Measurements from ENCODE around the gene LAMB1. TPM values are rescaled to one million over a fixed set of nuclear protein-coding genes. Genes with fewer than 3 reads are reported as not detected.
"Not testable (repeated sequence)": the region's sequence is repeated elsewhere in the genome, so short reads cannot be mapped to it uniquely, and the experiment has no call there.

Gene LAMB1
- total RNA-seq, result 303 TPM

- DNase-seq (ENCODE audit: low spot score) (peak; percentile 87), ATAC-seq (peak; percentile 76)
- intact Hi-C loops (cut with DNase I), result no loop called here
Measured at GRCh38 chr7:108002726-108003598, at the start of gene LAMB1. LAMB1 (minus strand) TSS chr7:108003161; CDS start chr7:108002885, 276 bp downstream.

DNA sequence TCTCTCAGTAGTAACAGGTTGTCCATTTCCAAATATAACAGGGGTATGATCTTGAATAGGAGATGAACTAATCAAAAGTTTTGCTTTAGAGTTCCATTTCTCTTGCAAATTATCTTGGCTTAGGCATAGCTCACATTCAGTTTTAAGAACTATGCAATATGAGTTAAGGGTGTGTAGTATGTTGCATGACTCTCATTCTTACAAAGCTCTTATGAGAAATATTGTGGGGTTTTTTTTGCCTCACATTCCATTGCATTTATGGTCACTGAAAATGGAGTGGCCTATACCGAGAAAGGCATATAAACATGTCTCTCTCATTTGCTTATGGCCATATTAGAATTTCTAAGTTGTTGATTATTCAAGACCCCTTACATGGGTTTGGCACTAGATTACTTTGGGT is 48.5 kb upstream of the LAMB1 start:
- intact Hi-C loops (cut with DNase I), result no loop called here

GRCh38 chr7:108049962-108050361 is 47.0 kb upstream of the LAMB1 start:
- DNase-seq (ENCODE audit: low spot score) (no peak), ATAC-seq (no peak)
- intact Hi-C loops (cut with DNase I), result no loop called here

More for the DNA sequence above, 48.5 kb upstream of the LAMB1 start:
- DNase-seq (ENCODE audit: low spot score) (no peak), ATAC-seq (no peak)

- no peak for DNase-seq (ENCODE audit: low spot score)
- intact Hi-C loops (cut with DNase I), result no loop called here
Measured at GRCh38 chr7:108048422-108048821, 45.5 kb upstream of the LAMB1 start.

DNA sequence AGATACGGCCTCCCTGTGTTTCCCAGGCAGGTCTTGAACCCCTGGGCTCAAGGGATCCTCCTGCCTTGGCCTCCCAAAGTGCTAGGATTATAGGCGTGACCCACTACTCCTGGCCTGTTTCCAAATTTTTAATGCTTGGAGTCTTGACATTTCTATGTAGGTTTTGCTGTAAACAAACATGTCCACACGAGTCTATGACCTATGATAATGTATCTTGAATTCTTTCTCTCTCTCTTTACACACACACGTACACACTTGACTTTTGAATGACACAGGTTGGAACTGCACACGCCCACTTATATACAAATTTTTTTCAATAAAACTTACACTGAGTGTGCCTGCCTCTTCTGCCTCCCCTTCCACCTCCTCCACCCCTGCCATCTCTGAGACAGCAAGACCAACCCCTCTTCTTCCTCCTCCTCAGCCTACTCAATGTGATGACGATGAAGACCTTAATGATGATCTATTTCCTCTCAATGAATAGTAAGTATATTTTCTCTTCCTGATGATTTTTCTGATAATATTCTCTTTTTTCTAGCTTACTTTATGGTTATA is 44.1 kb upstream of the LAMB1 start:
- ATAC-seq (no peak), DNase-seq (ENCODE audit: low spot score) (no peak)
- intact Hi-C loops (cut with DNase I), result no loop called here

More at GRCh38 chr7:108048422-108048821, 45.5 kb upstream of the LAMB1 start:
- no peak for ATAC-seq

GRCh38 chr7:108045669-108046068 is 42.7 kb upstream of the LAMB1 start:
- no peak for DNase-seq (ENCODE audit: low spot score)
- peak; percentile 62 for ATAC-seq
- intact Hi-C loops (cut with DNase I), result no loop called here

DNA sequence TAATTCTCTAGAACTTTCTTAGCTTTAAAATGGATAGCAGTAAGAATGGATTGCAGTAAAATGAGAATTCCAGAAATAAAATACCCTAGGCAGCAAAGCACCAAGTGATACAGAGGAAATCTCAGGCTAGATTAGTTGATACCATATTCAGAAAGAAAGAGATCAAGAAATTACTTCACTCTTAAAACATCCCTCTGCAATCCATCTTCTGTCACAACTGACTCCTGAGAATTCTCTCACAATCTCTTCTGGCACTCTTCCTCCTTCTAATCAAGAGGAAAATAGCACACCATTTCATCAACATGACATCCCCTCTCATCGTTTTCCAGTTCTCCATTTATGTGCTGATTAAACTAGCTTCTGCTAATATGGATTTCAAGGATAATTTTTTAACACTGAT is 42.2 kb upstream of the LAMB1 start:
- intact Hi-C loops (cut with DNase I), result no loop called here
- DNase-seq (ENCODE audit: low spot score) (no peak), ATAC-seq (peak; percentile 81)

DNA sequence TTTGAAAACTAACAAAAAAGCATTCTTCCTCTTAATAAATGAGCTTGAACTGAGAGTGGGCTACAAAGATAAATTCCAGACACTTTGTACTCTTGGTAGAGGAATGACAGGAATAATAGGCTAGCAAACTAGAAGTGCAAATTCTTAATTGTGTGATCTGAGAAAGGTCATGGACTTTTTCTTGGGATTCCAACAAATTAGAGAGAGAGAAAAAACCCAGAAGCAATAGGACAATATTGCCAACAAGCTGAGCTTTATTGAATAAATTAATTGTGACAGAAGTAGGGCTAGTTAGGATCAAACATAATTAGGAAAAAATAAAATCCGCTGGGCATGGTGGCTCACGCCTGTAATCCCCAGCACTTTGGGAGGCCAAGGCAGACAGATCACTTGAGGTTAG is 41.4 kb upstream of the LAMB1 start:
- ATAC-seq (no peak), DNase-seq (ENCODE audit: low spot score) (no peak)
- intact Hi-C loops (cut with DNase I), result no loop called here

DNA sequence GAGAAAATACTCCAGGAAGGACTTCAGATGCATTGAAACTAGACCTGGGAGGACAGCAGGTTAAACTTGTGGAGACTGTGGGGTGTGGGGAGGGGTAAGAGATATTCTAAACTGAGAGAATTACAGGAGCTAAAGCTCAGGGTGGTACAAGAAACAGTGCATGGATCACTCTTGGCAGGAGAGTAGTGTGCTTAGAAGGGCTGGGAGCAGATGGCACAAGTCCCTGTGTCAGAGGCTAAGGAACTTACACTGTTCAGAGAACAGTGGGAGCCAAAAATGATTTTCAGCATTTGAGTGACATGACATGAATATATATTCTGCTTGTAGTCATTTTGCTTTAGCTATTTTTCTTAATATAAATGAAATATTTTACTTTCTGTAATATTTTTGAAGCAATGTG is 36.0 kb upstream of the LAMB1 start:
- DNase-seq (ENCODE audit: low spot score), result no peak
- intact Hi-C loops (cut with DNase I), result loop anchor here (1.0 kb wide), 1 partner anchor 19 kb away; no protein-coding TSS in a partner anchor
- no peak for ATAC-seq

DNA sequence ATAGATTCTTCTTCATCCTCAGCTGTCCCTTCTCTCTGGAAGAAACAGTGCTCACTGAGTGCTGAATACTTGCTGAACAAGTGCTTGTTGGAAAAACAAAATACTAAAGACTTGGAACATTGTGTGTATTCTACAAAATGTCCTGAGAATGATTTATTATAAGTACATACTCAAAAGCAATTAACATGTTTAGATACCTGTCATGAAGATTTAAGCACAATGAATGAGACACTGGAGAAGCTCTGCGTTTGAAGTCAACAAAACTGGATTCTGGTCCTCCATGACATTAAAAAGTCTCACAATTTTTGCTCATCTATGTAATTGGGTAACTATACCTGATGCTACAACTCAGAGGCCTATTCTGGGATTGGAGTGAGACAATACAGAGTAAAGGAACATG is 34.8 kb upstream of the LAMB1 start:
- intact Hi-C loops (cut with DNase I), result no loop called here
- ATAC-seq (no peak), DNase-seq (ENCODE audit: low spot score) (no peak)

GRCh38 chr7:108037140-108037539 is 34.2 kb upstream of the LAMB1 start:
- intact Hi-C loops (cut with DNase I), result no loop called here
- no peak for DNase-seq (ENCODE audit: low spot score)
- ATAC-seq, result no peak

- intact Hi-C loops (cut with DNase I), result no loop called here
- DNase-seq (ENCODE audit: low spot score), result no peak
- no peak for ATAC-seq
Measured at GRCh38 chr7:108034586-108034985, 31.6 kb upstream of the LAMB1 start.

DNA sequence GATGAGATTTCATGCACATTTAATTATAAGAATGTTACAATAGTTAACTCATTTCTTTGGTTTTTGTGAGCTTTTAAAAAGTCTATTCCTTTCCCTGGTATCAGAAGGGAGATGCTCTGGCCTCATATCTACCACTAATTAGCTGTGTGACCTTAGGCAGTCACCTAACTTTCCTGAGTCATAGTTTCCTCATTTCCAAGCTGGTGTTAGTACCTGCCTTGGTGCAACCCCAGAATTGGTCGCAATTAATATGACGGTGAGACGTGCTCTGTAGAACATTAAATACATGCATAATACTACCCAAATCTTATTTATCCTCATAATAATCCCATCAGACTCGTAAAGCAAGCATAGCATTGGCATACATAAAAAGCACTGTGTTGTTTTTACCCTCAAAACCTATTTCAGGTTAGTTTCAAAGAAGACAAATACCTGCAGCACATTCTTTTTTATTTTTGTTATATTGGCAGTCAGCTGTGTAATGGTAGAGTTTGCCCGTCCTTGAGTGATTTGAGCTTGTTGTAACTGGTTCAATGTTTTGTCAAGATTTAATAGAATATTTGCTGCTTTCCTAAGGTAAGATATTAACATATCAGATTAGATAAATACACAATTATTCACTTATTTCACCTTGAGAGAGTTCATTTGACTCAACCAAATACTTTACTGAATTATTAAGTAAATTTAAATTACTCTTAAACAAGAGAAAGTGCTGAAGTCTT is 31.0 kb upstream of the LAMB1 start:
- no peak for ATAC-seq
- DNase-seq (ENCODE audit: low spot score), result no peak
- intact Hi-C loops (cut with DNase I), result no loop called here

- ATAC-seq; DNase-seq (ENCODE audit: low spot score); intact Hi-C loops (cut with DNase I): not testable (repeated sequence)
Measured at GRCh38 chr7:108033309-108033708, 30.3 kb upstream of the LAMB1 start.

DNA sequence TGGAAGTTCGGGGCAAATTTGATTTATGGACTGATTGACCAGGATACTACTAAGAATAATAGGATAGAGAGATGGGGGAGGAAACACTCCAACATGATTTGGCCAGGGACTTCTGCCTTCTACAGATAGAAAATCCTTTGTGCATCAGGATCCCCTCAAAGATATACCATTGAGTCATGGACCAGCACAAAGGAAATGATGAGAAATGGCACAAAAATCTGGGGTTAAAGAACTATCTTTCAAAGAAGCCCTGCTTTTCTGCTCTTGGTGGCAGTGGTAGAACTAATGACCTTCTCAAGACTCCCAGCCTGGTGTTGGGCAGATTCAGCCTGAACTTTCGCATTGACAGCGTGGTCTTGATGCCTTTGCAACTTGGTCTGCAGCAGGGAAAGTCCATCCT is 27.6 kb upstream of the LAMB1 start:
- intact Hi-C loops (cut with DNase I), result no loop called here
- ATAC-seq, result no peak
- DNase-seq (ENCODE audit: low spot score), result no peak

DNA sequence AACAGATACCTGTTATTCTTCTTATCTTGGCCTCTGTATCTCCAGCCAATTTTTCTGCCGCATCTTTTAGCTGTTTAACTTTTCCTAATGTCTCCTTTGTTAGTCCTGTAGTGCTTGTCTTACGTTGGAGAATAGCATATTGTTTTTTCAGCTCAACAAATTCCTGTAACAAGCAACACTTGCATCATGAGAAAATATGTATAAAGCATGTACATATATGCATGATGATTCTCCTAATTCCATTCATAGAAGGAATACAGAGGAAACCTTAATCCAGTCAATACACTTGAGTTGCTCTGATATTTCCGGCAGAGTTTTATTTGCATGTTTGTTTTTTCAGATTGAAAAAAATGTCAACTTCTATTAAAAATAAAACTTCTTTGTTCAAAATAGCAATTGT is 26.1 kb upstream of the LAMB1 start:
- intact Hi-C loops (cut with DNase I), result no loop called here
- ATAC-seq (no peak), DNase-seq (ENCODE audit: low spot score) (no peak)

- intact Hi-C loops (cut with DNase I), result no loop called here
- no peak for DNase-seq (ENCODE audit: low spot score)
- no peak for ATAC-seq
Measured at GRCh38 chr7:108028111-108028510, 25.1 kb upstream of the LAMB1 start.

DNA sequence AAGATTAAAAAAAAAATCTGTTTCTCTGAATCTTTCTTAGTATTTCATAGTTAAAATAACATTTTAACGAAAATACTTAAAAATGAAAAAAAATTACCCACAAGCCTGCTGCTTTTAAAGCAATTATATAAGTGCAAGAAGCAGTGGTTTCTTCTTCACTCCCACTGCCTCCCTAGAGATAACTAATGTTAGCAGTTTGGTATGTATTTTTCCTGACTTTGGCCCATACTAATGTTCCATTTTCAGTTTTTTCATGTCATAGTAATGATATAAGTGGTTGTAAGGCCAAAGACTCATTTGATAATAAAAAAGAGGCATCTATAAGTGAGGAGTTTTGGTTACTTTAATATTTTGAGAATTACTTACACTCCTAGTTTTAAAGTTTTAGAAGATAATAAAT is 24.3 kb upstream of the LAMB1 start:
- intact Hi-C loops (cut with DNase I), result no loop called here
- no peak for DNase-seq (ENCODE audit: low spot score)
- ATAC-seq, result no peak

DNA sequence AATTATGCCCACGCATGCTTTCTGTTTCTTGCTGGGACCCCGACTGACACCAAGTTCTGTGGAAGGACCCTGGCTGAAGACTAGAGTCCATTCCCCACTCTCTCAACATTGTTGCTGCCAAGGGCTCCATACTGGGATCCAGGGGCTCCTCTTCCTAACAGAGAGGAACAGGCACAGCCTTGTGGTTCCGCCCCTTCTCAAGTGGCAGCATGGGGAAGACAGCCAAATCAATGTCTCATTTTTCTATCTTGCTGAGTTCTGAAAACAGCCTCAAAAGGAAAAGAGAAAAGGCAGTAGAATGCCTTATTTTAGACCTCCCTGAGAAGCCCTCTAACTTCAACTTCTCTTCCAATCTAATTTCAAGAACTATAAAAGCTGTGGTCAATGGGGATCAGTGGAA is 23.7 kb upstream of the LAMB1 start:
- no peak for ATAC-seq
- intact Hi-C loops (cut with DNase I), result no loop called here
- DNase-seq (ENCODE audit: low spot score), result no peak

GRCh38 chr7:108026116-108026515 is 23.2 kb upstream of the LAMB1 start:
- no peak for DNase-seq (ENCODE audit: low spot score)
- intact Hi-C loops (cut with DNase I), result no loop called here
- no peak for ATAC-seq

All from sciatic nerve (tissue), 2 donors.